ENCODE data around the gene EOLA1.
"Not testable (repeated sequence)": the region's sequence is repeated elsewhere in the genome, so short reads cannot be mapped to it uniquely, and the experiment has no call there.

EOLA1 gene

DNA sequence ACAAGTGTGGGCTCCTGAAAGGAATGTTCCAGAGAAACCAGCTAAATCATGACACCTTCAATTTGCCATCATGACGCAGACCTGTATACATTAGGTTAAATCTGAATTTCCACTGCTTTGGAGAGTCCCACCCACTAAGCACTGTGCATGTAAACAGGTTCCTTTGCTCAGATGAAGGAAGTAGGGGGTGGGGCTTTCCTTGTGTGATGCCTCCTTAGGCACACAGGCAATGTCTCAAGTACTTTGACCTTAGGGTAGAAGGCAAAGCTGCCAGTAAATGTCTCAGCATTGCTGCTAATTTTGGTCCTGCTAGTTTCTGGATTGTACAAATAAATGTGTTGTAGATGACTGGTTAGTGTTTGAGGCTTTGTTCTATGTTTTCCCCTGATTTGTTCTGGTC, 6.2 kb downstream of the EOLA1 start:
- DNase-seq, result not testable (repeated sequence)

DNA sequence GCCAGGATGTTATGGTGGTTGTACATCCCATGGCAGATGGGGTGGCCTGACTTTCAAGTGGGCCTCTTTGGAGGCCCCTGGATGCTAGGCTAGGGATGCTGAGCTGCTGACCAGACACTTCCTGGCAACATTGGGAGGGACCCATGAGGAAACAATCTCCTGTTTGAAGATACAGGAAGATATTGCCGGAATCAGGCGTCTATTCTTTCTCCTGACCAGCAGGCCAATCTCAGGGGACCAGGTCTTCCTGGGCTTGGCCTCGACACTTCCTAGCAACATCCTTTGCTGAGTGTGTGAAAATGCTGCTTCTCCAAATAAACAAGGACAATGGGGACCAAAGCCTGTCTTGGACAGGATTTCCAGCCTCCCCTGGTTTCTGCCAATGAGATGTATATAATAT, 7.0 kb downstream of the EOLA1 start:
- not testable (repeated sequence) for DNase-seq

DNA sequence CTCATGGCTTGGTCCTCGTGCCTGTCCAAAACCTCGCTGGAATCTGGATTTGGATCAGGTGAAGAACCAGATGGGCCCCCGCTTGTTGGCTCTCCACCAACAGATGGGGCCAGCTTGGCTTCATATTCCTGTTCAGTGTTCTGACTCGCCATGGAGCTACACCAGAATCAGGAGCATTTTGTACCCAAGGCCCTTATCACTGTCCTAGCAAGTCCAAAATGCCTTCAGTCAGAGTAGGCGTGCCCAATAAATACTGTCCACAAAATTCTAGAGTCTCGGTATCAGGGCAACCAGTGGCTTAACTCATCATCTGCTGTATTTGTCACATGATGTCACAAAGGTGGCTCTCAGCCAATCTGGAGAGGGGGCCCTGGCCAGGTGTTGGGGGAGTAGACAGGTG, 8.9 kb downstream of the EOLA1 start, which contains the start of gene HSFX3:
Gene HSFX3 (minus strand): TSS at position 224 of the 400 bp plus-strand sequence. CDS start 72 bp downstream, at position 152.
- not testable (repeated sequence) for DNase-seq

DNA sequence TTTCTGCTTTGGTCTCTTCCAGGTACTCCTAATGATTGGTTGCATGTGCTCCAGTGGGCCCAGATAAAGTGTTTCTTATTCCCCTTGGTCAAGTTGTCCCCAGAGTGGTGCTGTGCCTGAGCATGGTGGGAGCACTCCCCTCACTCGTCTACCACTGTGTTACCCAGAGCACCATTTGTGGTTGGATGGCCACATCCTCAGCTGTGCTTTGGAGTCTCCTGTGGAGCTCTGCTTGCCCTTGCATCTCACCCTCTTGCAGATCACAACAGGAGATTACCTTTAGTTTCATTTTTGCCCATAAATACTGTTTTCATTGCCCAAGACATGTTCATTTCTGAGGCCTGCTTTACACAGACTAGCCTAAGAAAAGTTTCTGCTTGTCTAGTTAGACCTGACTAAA, 9.6 kb downstream of the EOLA1 start:
- DNase-seq, result not testable (repeated sequence)

DNA sequence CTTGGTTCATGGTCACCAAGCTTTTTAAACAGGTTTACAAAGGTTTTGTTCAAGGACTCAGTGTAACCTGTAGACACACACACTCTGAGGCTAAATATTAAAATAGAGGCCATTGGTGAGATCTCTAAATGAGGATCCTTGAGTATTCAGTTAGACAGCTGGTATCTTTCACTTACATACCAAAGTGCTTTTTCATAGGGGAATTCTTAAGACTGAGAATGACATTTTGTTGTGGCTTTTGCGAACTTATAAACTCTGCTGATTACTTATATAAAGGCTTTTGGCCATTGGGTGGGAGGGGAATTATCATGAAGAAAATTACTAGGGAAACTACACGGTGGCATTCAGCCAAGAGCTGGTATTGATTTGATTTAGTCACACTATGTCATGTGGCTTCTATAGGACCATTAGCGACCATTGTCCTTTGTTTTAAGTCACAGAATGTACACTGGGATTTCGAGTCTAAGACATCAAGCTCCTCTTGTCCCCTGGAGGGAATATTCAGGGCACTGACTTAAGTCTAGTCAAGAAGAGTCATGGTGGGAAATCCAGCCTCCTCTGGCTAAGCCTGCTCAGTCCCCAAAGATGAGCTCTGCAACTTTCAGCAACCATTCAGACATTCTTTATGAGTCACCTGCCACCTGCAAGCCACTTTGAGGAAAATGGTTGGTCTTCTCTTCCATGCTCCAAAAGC, 10.6 kb downstream of the EOLA1 start:
- DNase-seq, result not testable (repeated sequence)

DNA sequence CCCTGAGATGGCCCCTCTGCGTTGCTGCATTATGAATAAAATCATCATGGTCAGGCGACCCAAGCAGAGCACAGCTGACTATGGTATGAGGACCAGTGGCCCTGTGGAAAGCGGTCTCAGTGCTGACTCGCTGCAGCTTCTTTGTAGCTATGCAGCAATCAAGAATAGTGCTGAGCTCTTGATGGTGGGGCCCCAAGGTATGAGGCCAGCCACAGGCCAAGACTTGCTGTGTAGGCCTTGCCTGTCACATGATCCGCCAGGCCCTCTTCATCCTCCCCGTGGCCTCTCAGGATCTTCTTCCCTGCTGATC, 11.1 kb downstream of the EOLA1 start:
- DNase-seq, result not testable (repeated sequence)

DNA sequence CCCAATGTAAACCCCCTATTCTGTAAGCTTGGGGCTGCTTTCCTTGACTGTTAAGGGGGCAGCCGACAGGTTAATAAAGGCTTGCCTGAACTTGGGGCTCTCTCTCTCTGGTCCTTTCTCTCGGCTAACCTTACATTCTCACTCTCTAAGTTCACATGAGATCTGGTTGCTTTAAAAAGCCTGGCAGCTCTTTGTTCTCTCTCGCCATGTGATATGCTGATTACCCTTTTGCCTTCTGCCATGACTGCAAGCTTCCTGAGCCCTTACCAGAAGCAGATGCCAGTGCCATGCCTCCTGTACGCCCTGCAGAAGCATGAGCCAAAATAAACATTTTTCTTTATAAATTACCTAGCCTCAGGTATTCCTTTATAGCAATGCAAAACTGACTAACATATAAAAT, 14.4 kb downstream of the EOLA1 start:
- DNase-seq, result not testable (repeated sequence)

DNA sequence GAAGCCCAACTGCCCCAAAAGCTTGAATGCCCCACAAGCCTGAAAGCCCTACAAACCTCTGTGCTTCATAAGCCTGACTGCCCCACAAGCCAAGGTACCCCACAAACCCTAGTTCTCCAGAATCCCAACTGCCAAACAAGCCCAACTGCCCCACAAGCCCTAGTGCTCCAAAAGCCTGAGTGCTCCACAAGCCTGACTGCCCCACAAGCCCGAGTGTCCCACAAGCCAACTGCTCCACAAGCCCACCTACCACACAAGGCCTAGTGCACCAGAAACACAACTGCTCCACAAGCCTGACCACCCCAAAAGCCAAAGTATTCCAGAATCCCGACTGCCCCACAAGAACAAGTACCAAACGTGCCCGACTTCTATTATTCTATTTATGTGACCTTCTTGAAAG, 22.5 kb downstream of the EOLA1 start:
- DNase-seq, result no peak

DNA sequence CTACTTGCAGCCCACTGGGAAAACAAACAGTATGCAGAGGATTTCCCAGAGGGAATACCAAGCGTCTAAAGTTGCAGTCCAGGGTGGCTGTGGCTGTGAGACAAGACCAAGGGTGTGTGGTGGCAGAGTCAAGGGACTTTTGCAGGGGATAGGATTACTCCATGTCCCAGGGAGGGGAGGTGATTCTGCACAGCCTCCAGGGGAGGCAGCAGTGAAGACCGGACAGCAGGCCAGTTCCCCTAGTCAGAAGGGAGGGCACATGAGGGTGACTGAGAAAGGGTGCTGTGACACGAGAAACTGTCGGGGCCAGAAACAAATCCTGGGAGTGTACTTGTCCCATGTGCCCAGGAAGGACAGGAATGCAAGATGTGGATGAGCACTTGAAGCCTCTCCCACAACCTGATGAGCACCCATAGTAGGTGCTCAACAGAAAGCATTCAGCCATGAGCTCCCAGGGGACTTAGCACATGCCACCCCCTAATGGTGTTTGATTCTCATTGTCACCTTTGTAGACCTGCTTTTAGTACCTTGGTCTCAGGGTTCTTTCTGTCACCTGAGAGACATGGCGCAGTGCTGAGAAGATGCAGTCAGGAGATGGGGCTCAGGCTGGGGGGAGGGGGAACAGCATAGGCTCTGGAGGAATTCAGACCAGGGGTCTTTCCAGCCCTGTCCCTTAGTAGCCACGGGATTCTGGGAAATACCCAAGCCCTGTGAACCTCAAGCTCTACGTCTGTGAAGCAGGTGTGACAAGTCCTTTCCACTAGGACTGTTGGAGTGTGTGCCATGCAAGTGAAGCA, 27.0 kb downstream of the EOLA1 start:
- DNase-seq, result no peak

DNA sequence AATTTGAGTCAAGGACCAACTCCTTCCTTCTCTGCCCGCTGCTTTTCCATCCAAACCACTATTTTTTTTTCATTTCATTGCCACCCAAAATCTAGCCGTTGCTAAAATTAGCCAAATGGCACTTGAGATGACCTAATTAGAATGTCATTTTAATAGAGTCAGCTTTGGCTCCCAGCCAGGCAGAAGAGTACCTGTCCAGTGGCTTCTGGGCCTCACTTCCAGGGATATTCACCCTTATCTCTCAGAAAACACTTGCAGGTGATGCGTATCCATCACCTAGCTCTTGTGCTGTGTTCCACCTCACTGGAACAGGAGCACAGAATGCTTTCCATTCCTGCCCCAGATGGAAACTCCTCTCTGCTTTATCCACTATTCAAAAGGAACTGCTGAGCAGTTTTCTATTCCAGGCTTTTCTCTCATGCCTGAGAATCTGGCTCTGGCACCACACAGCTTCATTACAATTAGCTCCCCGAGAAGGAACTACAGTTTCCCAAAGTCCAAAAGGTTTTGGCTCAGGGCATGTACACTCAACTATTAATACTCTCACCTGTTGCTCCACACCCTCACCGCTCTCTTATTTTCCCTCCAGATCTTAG, 28.0 kb downstream of the EOLA1 start:
- no peak for DNase-seq

DNA sequence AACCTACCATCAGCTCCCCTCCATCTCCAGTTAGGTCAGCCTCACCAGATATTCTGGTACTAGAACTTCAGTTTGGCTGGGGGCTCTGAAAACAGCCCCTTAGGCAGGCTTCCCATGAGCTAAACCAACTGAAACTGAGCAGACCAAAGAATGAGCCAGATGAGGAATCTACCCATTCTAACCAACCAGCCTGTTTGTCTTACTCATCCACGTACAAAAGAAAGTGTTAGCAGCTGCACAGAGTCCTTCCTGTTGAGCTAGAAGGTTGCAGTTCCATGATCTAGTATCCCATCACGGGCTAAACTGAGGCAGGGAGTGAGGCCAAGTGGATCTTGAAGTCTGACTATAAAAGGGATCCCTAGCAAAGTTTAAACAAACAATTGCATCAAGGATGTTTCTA, 29.0 kb downstream of the EOLA1 start:
- no peak for DNase-seq

DNA sequence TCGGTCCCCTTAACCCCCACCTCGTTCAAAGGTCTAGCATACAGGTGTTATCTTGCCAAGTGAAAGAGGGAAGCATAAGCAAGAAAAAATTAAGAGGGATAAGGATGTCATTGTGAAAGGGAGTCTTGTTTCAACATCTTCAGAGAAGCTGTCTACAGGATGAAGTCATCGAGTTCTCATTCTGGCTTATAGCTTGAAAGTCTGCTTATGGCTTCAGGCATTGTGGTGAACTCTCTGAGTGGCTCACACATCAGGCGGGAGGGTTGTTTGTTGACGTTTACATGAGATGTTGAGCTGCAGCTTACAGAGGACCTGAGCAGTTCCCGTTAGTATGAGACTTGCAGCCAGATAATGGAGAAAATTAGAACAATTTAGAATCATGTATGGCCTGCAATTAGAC, 29.9 kb downstream of the EOLA1 start:
- DNase-seq, result no peak

DNA sequence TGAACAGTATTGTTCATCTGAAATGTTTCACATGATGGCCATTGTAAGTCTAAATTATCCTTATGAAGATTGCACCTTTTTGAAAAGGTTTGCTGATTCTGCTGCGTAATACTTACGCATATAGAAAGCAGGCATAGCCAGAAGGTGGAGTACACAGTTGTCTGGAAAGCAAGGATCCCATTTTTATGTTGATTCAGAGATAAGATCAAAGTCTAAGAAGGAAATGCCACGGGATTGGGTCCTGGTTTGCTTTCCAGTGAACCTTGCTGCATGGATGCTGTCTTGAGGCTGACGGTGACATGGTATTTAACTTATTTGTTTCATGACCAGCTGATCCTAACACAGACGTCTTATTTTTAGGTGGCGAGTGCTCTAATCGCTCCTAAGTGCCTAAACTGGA, 31.0 kb downstream of the EOLA1 start:
- DNase-seq, result no peak

DNA sequence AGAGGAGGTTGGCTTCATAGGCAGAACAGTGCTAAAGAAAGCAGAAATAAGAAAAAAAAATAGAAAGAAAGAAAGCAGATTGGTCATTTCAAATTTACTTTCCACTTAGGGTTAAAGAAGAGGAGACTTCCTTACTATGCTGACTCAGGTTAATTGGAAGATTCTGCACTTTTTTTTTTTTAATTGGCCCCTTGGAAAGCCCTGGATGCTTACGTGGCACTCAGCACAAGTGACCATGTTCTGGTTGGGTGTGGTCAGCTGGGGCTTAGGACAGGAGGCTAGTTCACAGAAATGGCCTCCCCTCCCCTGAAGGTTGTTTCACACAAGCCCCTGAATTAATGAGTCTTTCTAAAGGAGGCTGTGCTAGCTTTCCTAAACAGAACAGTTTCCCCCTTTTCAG, 31.9 kb downstream of the EOLA1 start:
- no peak for DNase-seq

DNA sequence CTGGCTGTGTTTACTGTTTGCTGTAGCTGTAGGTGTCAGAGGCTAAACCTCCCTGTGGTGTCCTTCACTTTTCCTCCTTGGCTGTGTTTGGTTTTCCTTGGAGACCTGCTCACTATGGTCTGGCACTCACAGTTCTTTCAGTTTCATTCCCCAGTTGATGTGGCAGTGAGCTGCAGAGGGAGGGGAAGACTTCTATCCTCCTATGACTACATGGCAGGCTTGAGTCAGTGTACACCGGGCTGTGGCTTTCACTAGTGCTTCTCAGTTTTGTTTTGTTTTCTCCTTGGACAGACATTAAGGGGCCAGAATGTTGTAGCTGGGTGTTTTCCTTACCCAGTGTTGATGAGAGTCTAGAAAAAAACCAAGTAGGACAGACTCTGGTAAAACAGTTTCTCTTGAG, 32.6 kb downstream of the EOLA1 start:
- DNase-seq, result not testable (repeated sequence)

DNA sequence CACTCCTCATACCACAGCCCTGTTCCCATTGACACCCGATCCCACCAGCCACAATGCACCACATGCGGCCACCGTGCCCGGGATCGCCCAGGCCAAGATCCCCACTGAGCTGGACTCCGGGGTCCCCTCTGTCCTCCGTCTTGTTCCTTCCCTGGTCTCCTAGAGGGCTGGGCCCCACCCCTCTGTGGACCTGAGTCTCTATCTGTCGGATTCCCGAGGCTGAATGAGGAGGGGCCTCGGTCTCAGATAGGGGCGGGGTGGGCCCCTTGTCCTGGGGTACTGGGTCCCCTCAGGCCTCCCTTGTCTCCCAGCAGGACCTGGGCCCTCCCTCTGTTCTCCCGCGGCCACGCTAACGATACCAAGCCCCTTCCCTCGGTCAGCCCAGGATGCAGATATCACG, 44.8 kb downstream of the EOLA1 start:
- DNase-seq, result not testable (repeated sequence)

DNA sequence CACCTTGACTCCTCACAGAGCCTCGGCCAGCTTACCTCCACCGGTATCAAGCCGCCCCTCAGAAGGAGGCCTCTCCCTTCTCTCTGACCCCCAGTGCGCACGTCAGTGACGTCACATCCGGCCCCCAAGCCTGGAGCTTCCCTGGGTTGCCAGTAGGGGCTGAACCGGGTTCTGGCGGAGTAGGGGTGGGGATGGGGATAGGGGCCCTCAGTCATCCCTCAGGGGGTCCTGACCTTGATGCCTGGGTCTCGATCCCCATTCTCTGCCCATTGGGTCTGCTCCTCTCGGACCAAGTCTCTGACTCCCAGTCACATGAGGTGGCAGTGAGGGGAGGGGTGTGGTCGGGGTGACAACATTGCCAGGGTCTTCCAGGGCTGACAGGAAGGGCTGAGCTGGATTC, 46.5 kb downstream of the EOLA1 start, which contains the start of gene MAGEA9B:
Gene MAGEA9B (minus strand): TSS at position 101 of the 400 bp plus-strand sequence. CDS start 4,280 bp downstream, outside the sequence.
- not testable (repeated sequence) for DNase-seq

DNA sequence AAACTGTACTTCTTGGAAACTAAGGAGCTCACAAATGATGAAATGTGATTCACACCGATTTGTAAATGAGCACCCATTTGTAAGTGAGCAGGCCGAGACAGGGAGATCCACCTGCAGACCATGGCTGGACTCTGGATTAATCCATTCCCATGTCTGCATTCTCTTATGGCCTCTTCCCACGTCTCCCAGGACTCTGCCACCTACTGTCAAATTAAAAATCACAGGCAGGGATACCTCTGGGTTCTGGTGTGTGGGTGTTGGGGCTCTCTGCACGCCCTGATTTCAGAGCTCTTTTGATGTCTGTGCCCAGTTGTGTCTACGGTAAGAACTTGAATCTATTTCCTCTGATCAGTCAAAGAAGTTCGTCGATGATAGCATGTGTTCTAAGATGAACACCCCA, 50.2 kb downstream of the EOLA1 start:
- DNase-seq, result not testable (repeated sequence)

DNA sequence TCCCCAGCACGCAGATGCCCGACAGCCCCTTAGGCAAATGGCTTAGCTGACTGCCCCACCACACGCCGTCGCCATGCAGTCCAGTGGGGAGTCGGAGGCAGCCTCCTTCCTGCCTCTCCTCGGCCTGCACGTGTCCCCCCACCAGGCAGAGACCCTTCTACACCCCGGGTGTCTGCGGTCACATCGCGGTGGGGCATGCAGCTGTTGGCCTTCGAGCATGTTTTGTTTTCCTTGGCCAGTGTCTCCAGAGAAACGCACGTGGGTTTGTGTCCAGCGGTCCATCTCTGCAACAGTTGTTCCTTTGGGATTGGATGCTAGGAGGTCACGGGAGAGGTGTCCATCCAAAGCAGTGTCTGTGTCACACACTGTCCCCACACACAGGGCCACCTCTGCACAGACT, 54.4 kb downstream of the EOLA1 start, which contains the start of gene HSFX2:
Gene HSFX2 (minus strand): TSS at position 101 of the 400 bp plus-strand sequence. CDS start 614 bp downstream, outside the sequence.
- DNase-seq, result not testable (repeated sequence)

DNA sequence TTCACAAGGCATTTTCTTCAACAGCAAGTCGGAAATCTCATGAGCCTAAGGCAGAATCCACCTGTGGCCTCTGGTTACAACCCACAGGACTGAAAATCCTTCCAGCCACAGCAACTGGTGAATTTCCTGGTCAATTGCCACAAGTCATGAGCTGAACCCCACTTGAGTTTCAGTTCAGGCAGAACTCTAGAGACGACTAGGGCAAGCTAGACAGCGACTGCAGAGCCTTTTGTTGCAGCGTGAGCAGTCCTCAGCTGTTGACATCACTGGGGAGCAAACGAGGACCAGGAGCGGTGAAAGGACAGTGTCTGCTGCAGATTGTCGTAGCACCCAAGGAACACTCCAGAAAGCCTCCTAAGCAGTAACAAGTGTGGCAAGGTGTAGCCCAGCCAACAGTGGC, 55.1 kb downstream of the EOLA1 start:
- DNase-seq, result not testable (repeated sequence)

Measured in effector CD8-positive, alpha-beta T cell (primary cell).